GM18520 (cell line): ENCODE data around the gene SSBP3.
A peak's percentile ranks its signal among the peaks of the same experiment; 100 is the strongest.

ENCODE experiments used
- ATAC-seq: cut with Tn5 transposase; IDR thresholded peaks from one replicate; pipeline ENCODE4 v1.9.1; 2021; ENCODE audit not compliant: unreplicated experiment

The SSBP3 gene

DNA sequence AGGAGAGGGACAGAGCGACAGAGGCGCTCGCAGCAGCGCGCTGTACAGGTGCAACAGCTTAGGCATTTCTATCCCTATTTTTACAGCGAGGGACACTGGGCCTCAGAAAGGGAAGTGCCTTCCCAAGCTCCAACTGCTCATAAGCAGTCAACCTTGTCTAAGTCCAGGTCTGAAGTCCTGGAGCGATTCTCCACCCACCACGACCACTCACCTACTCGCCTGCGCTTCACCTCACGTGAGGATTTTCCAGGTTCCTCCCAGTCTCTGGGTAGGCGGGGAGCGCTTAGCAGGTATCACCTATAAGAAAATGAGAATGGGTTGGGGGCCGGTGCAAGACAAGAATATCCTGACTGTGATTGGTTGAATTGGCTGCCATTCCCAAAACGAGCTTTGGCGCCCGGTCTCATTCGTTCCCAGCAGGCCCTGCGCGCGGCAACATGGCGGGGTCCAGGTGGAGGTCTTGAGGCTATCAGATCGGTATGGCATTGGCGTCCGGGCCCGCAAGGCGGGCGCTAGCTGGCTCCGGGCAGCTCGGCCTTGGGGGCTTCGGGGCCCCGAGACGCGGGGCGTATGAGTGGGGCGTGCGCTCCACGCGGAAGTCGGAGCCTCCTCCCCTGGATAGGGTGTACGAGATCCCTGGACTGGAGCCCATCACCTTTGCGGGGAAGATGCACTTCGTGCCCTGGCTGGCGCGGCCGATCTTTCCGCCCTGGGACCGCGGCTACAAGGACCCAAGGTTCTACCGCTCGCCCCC is 206.3 kb downstream of the SSBP3 start, which contains the start of the genes CYB5RL and MRPL37:
Gene CYB5RL (minus strand): TSS at position 266 of the 754 bp plus-strand sequence. CDS start 4,414 bp downstream, outside the sequence.
Gene MRPL37 (plus strand): TSS at position 403 of the 754 bp plus-strand sequence. CDS start 77 bp downstream, at position 480.
- peak; percentile 91 for ATAC-seq

DNA sequence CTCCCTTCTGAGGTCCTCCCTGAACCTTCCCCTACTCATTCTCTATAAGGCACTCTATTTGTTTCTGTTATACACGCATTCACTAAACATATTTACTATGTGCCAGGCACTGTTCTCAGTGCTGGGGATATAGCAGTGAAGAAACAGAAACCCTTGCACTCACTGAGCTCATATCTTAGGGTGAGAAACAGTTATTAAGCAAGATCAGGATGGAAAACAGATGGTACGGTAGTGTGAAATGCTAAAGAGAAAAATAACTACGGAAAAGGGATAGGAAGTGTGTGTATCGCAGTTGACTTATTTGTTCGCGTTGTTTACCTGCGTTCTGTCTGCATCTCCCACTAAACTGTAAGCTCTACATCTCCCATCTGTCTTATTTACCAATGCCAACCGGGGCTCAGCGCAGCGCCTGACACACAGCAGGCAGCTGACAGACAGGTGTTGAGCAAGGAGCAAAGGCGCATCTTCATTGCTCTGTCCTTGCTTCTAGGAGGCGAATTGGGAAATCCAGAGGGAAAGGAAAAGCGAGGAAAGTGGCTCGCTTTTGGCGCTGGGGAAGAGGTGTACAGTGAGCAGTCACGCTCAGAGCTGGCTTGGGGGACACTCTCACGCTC is 206.9 kb downstream of the SSBP3 start:
- no peak for ATAC-seq

DNA sequence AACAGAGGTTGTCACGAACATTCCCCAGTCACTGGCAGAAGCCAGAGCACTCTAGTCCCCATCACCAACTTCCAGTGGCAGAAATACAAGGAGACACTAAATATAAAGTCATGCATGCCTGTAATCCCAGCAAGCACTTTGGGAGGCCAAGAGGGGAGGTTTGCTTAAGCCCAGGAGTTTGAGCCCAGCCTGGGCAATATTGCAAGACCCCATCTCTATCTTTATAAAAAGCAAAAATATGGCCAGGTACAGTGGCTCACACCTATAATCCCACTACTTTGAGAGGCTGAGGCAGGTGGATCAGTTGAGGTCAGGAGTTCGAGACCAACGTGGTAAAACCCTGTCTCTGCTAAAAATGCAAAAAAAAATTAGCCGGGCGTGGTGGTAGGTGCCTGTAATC is 212.7 kb downstream of the SSBP3 start:
- no peak for ATAC-seq

DNA sequence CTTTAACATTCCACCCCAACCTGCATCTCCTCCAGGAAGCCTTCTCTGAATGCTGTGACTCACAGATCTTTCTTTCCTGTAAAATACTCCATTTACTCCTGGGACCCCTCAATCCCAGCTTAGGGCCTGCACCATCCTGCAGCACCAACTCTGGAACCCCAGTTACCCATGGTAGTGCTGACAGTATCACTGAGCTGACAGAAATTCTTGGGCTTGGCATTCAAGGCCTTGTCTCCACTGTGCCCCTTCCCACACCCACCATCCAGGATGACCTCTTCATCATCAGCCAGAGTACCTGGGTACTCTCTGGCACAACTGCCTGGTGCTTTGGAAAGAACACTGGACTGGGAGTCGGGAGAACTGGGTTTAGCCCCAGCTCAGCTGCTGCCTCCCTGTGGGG is 214.7 kb downstream of the SSBP3 start:
- ATAC-seq, result no peak

DNA sequence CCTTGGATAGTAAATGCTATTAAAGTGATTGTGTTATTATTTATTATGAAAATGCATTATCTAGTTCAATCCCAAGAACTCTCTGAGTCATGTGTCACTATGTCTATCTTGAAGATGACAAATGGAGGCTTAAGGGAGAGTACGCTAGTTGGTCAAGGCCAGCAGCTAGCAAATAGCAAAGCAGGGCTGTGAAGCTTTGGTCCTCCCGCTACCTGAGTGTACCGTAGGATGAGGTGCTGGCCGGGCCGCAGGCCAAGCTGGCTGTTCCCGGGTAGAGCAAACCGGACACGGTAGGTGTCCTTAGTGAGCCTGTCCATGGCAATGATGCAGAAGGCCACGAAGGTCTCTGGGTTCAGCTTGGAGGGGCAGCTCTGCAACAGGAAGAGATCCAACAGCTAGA is 215.7 kb downstream of the SSBP3 start:
- no peak for ATAC-seq

DNA sequence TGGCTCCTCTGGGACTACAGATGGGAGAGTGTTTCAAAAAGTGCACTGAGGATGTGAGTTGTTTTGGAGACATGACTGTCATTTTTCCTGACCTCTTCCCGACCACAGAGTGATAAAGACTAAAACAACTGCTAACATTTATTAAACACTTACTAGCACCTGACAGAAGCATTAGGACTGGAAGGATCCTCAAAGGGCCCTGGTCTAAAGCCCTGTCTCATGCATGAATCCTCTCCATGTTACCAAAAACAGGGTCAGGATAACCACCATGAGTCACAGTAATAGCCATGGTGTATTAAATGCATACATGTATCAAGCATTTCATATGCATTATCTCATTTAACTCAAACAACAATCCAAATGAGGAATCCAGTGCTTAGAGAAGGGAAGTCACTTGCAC is 217.9 kb downstream of the SSBP3 start:
- ATAC-seq, result no peak

DNA sequence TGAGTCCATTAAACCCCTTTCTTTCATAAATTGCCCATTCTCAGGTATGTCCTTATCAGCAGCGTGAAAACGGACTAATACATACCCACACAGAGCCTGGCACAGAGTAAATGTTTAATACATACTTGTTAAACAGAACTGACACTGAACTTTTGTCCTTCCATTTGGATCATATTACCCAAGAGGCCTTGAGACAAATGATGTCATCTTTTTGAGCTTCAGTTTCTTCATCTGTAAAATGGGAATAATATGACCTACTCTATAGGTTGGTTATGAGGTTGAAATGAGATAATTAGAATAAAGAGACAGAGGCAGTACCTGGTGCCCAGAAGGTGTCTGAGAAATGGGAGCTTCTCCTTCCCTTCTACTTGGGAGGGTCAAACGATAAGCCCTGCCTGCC is 220.1 kb downstream of the SSBP3 start:
- no peak for ATAC-seq

DNA sequence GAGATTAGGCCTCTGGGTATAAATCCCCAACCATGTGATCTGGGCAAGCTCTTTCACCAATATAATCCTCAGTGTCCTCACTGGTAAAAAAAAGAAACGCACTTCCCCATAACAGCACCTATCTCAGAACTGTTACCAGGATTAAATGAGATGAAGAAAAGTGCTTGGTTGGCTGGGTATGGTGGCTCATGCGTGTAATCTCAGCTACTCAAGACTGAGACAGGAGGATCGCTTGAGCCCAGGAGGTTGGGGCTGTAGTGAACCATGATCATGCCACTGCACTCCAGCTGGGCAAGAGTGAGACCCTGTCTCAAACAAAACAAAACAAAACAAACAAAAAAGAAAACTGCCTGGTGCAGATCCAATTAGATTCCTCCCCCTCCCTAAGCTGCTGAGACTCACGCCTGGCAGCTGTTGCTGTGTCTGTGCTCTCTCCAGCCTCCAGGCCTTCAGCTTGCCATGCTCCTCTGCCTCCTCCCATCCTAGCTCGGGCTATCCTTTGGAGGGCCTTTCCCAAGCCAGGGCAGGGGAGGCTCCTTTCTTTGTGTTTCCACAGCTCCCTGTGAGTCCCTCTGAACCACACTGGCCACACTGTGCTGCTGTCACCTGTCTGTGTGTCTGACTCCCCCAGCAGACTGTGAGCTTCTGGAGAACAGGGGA is 225.4 kb downstream of the SSBP3 start:
- ATAC-seq, result no peak

DNA sequence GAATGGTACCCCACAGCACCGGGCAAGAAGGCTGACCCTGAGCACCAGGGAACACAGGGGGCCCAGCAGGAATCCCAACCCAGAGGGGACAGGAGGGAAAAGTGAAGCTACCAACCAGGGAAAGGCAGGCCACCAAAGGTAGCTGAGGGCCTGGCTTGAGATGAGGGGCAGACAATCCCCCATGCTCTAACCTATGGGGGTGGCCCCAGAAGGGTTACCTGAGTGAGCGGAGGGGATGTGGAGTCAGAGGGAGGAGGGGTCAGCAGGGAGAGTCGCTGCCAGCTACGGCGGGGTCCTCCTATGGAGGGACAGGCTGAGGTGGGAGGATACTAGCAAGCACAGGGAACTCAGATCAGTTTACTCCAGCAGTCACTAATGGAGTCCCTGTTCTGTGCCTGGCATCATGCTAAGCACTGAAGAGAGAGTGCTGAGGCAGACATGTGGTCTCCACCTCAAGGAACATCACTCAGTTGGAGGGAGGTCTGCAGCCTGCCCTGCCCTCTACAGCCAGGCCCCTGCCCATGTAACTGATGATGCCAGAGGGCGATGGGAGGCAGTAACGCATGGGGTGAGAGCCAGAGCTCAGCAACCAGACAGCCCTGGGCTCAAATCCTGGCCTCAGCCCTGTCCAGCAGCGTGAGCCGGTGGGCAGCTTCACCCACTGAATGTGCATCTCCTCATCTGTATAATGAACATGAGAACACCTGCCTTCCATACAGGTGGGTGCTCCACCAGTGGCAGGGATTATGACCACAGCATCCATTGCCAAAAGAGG is 227.7 kb downstream of the SSBP3 start:
- no peak for ATAC-seq

DNA sequence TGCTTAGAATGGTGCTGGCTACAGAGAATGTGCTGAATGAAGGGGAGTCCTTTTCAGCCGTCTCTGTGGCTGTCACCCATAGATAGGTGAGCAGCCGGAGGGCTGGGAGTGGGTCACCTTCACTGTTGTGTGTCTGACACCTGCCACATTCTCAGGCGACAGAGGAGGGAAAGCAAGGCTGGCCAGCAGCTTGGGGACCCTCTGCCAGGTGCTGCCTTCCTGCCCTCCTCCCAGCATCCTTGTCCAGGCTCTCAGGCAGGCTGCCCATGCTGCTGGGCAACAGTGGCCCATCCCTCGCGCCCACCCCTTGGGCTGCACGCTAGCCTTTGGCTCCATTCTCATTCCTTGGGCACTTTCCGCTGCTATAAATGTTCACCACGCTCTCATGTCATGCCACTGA is 228.5 kb downstream of the SSBP3 start:
- ATAC-seq, result no peak

DNA sequence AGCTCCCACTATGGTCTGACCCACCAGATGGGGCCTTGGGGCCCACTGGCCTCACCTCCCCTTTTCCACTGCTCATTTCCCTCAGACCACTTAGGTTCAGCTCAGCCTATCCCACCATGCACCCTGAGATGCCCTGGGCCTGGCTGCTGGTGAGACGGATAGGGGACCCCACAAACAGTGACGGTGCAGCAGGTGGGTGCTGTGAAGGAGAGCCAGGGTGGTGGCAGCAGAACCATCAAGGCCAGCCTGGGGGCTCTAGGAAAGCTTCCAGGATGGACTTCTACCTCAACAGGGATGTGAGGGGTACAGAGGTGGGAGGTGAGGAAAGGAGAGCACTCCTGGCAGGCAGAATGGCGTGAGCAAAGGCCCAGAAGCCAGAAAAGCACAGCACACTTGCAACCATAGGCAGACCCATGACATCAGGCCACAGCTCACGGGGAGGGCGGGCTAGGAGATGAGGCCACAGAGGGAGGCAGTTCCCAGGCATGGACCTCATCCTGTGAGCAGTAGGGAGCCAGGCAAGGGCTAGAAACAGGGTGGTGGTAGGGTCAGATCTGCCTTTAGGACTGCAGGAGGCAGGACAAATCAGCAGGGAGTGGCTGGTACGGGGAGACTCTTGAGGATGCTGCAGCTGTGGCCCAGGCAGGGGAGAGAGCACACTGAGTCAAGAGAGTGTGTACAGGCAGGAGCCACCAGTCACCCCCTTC is 229.4 kb downstream of the SSBP3 start:
- no peak for ATAC-seq
